WERI-Rb-1 (cell line): Measurements from ENCODE around the gene SLC25A34.
A peak's percentile ranks its signal among the peaks of the same experiment; 100 is the strongest.

Experiments
- DNase-seq: peaks from one replicate; pipeline ENCODE4 v3.0.0-alpha.2; 2020
- H3K27ac ChIP-seq: fragments of 250-450 bp; sonication (Bioruptor Pico); 2 replicates; pipeline ENCODE4 v1.5.1; 2020; ENCODE audit warnings: mild to moderate bottlenecking, moderate library complexity
- H3K27me3 ChIP-seq: fragments of 250-450 bp; sonication (Bioruptor Pico); 2 replicates; pipeline ENCODE4 v1.5.1; 2021; ENCODE audit warnings: mild to moderate bottlenecking, low read depth, moderate library complexity; ENCODE audit not compliant: insufficient read depth, severe bottlenecking
- H3K36me3 ChIP-seq: fragments of 250-450 bp; sonication (Bioruptor Pico); 2 replicates; pipeline ENCODE4 v1.5.1; 2020; ENCODE audit warnings: mild to moderate bottlenecking, moderate library complexity
- H3K4me3 ChIP-seq: 2 replicates; pipeline ENCODE4 v1.5.1; 2011; ENCODE audit warnings: low read depth, mild to moderate bottlenecking, control low read depth, low read length
- H3K9me3 ChIP-seq: fragments of 250-450 bp; sonication (Bioruptor Pico); 2 replicates; pipeline ENCODE4 v1.5.1; 2021; ENCODE audit warnings: mild to moderate bottlenecking, moderate library complexity; ENCODE audit not compliant: severe bottlenecking
- CTCF ChIP-seq: IDR thresholded peaks from 2 replicates; pipeline ENCODE4 v1.5.1; 2011; ENCODE audit warnings: low read depth, mild to moderate bottlenecking, control low read depth, inconsistent platforms, low read length

The SLC25A34 gene

DNA sequence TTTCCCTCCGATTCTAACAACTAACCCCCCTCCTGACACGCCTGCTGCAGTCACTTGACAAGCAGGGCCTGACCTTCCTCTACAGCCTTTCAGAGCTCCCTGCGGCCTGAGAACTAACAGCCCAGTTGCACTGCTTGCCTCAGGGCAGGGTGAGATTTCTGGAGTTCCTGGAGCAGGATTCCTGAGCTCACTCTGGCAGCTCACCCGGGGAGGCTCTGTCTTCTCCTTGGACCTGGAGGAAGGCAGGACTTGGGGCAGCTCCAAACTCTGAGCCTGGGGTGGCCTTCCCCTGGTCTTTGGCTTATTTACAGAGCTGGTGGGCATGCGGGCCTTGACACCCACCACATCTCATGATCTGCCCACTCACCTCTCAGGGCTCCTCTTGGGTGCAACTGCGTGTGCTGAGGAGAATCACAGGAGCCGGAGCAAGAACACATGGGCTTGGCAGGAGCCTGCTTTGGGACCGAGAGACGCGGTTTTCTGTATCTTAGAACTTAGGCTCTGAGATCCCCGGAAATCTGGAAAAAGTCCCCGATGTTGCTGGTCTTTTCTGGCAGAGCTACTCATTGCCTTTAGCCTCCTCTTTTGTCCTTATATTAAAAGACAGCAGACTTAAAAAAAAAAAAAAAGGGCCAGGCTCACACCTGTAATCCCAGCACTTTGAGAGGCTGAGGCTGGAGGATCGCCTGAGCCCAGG, 13.1 kb upstream of the SLC25A34 start:
- H3K4me3 ChIP-seq: no peak overlapping the region
- H3K27ac ChIP-seq: peak overlapping the region; percentile 93
- no peaks in the 10 kb centered on the region for H3K9me3 ChIP-seq

GRCh38 chr1:15723631-15724246, 12.3 kb upstream of the SLC25A34 start:
- peaks cover 74% of the 10 kb centered on the region for H3K36me3 ChIP-seq
- H3K27ac ChIP-seq: peak overlapping the region; percentile 93
- H3K9me3 ChIP-seq: no peaks in the 10 kb centered on the region
- no peak overlapping the region for H3K4me3 ChIP-seq
- DNase-seq: peak; percentile 98
- H3K27me3 ChIP-seq: no peaks in the 10 kb centered on the region
- no peak for TF ChIP-seq CTCF

More for the DNA sequence above, 13.1 kb upstream of the SLC25A34 start:
- Histone ChIP-seq H3K27me3 (no peaks in the 10 kb centered on the region), H3K36me3 (peaks cover 68% of the 10 kb centered on the region)
- DNase-seq: peak; percentile 7
- no peak for TF ChIP-seq CTCF

DNA sequence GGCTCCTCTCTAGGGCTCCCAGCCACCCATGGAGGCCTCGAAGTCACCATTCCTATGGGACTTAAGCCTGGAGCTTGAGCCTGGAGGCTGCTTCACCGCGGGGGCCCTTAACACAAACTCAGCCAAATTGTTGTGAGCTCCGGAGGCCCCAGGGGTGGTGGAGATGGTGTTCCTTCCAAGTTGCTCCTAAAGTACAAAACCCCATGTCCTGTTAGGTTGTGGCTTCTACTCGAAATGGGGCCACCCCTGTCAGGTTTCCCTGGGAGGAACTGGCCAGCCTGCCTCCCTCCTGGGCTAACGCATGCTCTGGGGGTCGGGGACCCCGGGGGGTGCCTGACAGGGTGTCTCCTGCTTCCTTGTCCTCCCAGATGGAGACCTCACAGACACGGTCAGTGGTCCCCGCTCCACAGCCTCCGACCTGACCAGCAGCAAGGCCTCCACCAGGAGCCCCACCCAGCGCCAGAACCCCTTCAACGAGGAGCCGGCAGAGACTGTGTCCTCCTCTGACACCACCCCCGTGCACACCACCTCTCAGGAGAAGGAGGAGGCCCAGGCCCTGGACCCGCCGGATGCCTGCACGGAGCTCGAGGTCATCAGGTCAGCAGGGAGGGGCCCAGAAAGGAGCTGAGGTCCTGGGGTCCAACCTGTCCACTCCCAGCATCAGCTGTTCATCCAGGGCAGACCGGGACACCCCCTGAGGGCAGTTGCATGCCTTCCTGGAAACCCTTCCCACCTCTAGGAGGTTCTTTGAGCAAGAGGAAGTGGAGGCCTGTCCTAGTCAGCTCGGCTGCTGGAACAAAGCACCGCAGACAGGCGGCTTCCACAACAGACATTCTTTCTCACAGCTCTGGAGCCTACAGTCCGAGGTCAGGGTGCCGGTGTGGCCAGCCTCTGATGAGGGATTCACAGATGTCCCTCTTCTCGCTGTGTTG, 10.8 kb upstream of the SLC25A34 start:
- no peak for DNase-seq
- peaks cover 75% of the 10 kb centered on the region for H3K36me3 ChIP-seq
- H3K27ac ChIP-seq: peak overlapping the region; percentile 93
- H3K9me3 ChIP-seq: no peaks in the 10 kb centered on the region
- no peaks in the 10 kb centered on the region for H3K27me3 ChIP-seq
- TF ChIP-seq CTCF: no peak
- no peak overlapping the region for H3K4me3 ChIP-seq

DNA sequence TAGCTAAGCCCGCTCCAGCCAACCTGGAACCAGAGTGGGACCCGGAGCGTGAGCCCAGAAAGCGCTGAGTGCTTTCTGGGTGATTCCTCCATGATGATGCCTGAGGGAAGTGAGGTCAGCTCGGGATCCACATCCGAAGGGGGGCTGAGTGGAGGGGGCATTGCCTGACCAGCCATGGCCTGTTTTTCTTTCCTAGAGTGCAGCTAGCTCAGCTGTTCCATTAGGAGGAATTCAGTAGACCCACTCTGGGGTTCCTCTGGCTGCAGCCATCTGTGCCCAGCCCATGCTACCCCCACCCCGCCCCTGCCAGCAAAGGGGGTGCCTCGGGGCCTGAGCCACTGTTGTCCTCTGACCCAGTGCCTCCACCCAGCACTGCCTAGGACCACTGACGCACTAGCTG, 9.6 kb upstream of the SLC25A34 start:
- peak overlapping the region; percentile 93 for H3K27ac ChIP-seq
- H3K9me3 ChIP-seq: no peaks in the 10 kb centered on the region
- no peak for DNase-seq
- no peaks in the 10 kb centered on the region for H3K27me3 ChIP-seq
- H3K4me3 ChIP-seq: no peak overlapping the region
- peaks cover 77% of the 10 kb centered on the region for H3K36me3 ChIP-seq
- no peak for TF ChIP-seq CTCF

GRCh38 chr1:15727021-15727420, 9.0 kb upstream of the SLC25A34 start:
- Histone ChIP-seq H3K4me3 (no peak overlapping the region), H3K27me3 (no peaks in the 10 kb centered on the region), H3K36me3 (peaks cover 76% of the 10 kb centered on the region), H3K27ac (peak overlapping the region; percentile 93), H3K9me3 (no peaks in the 10 kb centered on the region)
- DNase-seq: no peak
- no peak for TF ChIP-seq CTCF
